GM12874 (cell line): ENCODE results near the gene RMDN3.

Source experiments
- CTCF ChIP-seq: IDR thresholded peaks from 2 replicates; pipeline ENCODE4 v1.5.1; 2011; ENCODE audit warnings: low read depth, mild to moderate bottlenecking, control low read depth, low read length, moderate library complexity; ENCODE audit not compliant: insufficient read depth

The RMDN3 gene

GRCh38 chr15:40746916-40747418 is 8.1 kb downstream of the RMDN3 start:
- TF ChIP-seq CTCF = no peak

- no peak for TF ChIP-seq CTCF
Observed at GRCh38 chr15:40744815-40745152, 10.3 kb downstream of the RMDN3 start.

DNA sequence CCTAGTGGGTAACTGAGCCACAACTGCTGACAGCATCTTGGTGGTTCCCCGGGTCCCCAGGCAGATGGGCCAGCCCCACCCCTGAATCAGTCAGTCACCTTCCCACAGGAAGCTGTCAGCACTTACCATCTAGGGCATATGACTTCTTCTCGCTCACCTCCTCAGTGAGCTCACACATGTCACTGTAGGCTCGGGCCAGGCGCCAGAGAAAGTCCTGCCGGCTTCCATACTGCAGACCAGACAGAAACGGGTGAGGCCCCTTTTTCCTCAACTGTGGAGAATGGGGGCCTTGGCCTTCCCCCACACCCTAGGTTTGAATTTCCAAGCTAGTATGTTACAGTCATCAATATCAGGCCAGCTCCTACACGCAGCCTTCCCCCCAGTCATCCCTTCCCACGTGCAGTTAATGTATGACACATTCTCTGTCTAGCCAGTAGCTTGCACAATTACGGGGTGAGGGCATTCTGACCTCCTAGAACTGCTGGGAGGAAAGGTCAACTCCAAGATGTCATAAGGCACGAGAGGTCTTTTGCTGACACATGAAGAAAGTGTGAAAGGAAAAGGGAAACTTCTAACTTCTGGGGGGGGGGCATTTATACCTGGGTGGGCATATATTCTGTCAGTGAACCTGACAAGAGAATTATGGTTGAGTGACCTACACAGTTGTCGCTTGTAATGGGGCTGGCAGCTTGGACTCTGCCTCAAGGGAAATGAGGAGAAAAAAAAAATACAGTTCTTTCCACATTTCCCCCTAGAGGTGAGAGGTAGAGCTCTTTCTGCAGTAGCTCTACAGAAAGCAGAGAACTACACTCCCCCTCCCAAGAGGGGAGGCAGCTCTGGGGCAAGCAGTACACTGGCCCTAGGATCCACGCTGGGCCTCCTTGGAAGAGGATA is 10.9 kb downstream of the RMDN3 start:
- TF ChIP-seq CTCF = no peak

GRCh38 chr15:40743485-40743901 is 11.6 kb downstream of the RMDN3 start:
- no peak for TF ChIP-seq CTCF

- TF ChIP-seq CTCF = no peak
Observed at GRCh38 chr15:40739854-40740253, 15.2 kb downstream of the RMDN3 start.

DNA sequence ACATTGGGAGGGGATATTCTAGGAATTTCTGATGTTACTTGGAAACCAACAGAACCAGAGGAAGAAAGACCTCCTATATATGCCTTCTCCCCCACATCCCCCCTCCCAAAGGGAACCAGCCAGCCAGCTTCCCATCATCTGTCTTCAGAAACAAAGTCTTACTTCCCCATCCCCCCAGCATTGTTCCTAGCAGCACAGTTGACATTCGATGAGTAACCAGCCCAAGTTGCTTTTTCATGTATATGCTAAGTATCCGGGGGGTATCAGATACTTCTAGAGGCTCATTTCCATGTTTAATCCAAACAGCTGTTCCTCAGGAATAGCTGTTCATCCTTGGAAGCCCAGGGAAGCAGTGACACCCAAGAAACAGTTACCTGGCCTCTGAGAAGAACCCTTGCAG is 16.0 kb downstream of the RMDN3 start:
- TF ChIP-seq CTCF = no peak

DNA sequence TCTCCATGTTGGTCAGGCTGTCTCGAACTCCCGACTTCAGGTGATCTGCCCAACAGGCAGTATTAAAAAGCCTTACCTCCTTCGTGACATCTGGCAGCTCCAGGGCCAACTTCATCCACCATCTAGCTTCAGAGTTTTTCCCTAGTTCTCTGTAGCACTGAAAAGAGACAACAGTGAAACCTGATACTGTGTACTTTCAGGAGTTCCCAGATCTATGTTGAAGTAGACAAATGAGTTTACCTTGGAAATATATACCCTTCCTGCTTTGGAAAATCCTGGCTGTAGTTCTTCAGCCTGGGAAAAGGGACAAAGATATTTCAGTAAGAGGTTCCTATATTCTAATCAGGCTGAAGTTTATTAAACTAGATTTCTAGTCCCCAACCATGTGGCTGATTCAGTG is 18.0 kb downstream of the RMDN3 start:
- TF ChIP-seq CTCF = no peak
